Left cardiac atrium (tissue), 4 donors: ENCODE results near the gene ELOVL4. TPM values are rescaled to one million over a fixed set of nuclear protein-coding genes. Genes with fewer than 3 reads are reported as not detected.

Source experiments
- ATAC-seq, 2 donors: fragments of 200-7000 bp; cut with Tn5 transposase; one replicate each; pipeline ENCODE4 v1.9.1; 2020; ENCODE audit warnings: mild to moderate bottlenecking in 2 of 2, moderate library complexity in 2 of 2
- DNase-seq: peaks from one replicate; pipeline ENCODE4 v3.0.0-alpha.2; 2020
- intact Hi-C, 2 donors: fragments of 100-400 bp; cut with DNase I; formaldehyde crosslinking; loops; one replicate each; pipeline versions ENCODE4 v1.14.1 to v1.15.1; 2022 to 2023
- total RNA-seq, 2 donors: library from RNA; stranded (reverse); fragmentation: NEBNext Ultra II Directional; extraction: Animal tissue kit (Norgen Biotek cat#: 25700); gene quantifications; one replicate each; pipeline ENCODE4 v1.2.1, GENCODE V29; 2021
- donor health status: DM: no; HTN: yes; CAD: no.
- donor health status: DM: no; HTN: yes; CAD: no; lungs with severe emphysema.
- donor health status: DM: yes; HTN: yes; CAD: no.
- donor health status: Dilated cardiomyopathy.

Gene ELOVL4
- total RNA-seq, 2 donors from 2014 or later, result 0.47 to 0.58 TPM

GRCh38 chr6:79927758-79928157 is 19.6 kb downstream of the ELOVL4 start:
- ATAC-seq (no peak), DNase-seq (no peak)
- intact Hi-C loops, result no loop called here

- DNase-seq, result no peak
- ATAC-seq, result no peak
- intact Hi-C loops, result no loop called here
Observed at GRCh38 chr6:79923270-79923669, 24.1 kb downstream of the ELOVL4 start.

GRCh38 chr6:79922018-79922417 is 25.3 kb downstream of the ELOVL4 start:
- ATAC-seq (no peak), DNase-seq (no peak)
- intact Hi-C loops, result no loop called here

DNA sequence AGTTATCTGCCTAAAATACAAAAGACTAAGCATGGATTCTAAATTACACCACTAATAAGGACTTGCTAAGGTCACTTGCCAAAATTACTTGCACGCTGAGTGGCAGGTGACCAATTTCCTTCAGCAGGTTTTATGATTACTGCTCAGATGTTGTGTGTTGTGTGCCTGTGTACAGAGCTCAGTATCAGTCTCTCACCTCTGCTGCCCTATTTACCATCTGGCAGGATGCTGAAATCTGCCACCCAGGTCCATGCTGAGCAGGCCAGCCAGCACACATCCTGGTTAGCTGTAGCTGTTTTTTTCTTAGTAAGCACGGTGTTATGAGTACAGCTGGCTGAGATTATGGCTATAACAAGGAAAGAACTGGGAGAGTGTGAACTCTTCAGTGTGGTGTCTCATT is 34.0 kb downstream of the ELOVL4 start:
- ATAC-seq (peak in 1 of 2 donors; percentile 27), DNase-seq (no peak)
- intact Hi-C loops, result no loop called here

- DNase-seq, result no peak
- intact Hi-C loops, result no loop called here
- ATAC-seq, result no peak
Observed at GRCh38 chr6:79911992-79912391, 35.4 kb downstream of the ELOVL4 start.

- DNase-seq (no peak), ATAC-seq (no peak)
- intact Hi-C loops, result no loop called here
Observed at GRCh38 chr6:79909517-79909916, 37.8 kb downstream of the ELOVL4 start.

DNA sequence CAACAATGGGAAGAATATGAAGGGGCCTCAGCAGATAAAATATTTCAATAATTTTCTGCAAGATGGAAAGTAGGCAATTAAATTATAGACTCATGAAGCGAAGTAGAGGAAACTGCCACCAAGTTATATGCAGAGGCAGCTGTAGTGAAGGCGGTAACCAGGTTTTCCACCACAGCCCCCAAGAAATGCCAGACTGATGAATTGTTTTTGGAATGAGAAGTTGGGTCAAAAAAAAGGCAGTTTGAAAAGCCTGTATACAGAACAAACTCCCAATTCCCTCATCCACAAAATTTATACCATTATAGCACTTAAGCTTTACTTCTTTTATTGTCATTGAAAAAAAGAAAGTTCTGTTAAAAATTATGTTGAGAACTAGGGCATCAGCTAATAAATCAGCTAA is 45.3 kb downstream of the ELOVL4 start:
- ATAC-seq (no peak), DNase-seq (no peak)
- intact Hi-C loops, result no loop called here

DNA sequence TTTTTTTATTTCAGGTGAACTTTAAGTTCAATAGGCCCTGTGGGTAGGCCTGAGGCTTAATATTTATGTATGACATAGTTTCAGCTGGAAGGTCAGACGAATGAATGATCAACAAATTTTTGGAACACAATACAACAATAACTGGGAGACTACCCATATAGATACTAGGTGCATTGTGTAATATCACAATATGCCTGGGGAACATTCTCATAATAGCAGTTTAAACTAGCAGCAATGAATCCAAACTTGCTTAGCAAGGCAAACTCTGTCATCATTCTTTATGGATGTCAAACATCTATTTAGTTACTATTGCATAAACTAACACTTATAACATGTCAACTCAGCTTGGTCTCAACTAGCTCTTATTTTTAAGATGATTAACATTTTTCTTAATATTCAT is 49.3 kb downstream of the ELOVL4 start:
- no peak for ATAC-seq

GRCh38 chr6:79896075-79896449 is 51.3 kb downstream of the ELOVL4 start:
- ATAC-seq (no peak), DNase-seq (no peak)
- intact Hi-C loops, result no loop called here

More for the DNA sequence above, 49.3 kb downstream of the ELOVL4 start:
- intact Hi-C loops, result no loop called here
- no peak for DNase-seq

DNA sequence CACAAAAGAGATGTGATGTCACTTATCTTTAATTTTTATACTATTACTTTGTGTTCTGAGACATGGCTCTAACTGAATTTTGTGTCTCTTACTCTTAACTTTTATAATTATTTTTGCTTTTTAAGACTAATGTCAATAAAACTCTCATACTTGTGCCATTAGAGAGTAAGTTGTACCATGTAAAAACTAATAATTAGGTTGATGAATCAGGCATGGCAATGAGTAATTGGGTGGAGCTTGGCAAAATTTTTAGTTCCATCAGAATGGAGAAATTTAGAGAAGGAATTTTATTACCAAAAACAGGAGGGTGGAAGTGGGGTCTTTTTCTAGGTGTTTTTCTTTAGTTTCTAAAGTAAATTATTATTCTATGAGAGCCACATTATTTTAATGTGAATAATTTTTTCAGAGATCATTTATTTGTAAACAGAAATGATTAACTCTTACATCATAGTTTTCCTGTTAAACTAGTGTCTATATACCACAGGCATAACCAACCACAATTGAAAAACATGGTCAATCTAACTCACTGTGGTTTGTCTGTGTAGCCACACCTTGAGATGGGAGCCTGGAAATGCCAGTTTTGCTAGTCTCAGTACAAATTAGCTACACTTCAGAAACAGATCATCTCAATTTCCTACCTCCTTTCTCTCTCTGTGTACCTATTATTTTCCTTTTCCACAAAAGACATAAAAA is 51.8 kb downstream of the ELOVL4 start:
- ATAC-seq, result no peak
- no peak for DNase-seq
- intact Hi-C loops, result no loop called here

- ATAC-seq, result no peak
- DNase-seq, result no peak
- intact Hi-C loops, result no loop called here
Observed at GRCh38 chr6:79894939-79895338, 52.4 kb downstream of the ELOVL4 start.

DNA sequence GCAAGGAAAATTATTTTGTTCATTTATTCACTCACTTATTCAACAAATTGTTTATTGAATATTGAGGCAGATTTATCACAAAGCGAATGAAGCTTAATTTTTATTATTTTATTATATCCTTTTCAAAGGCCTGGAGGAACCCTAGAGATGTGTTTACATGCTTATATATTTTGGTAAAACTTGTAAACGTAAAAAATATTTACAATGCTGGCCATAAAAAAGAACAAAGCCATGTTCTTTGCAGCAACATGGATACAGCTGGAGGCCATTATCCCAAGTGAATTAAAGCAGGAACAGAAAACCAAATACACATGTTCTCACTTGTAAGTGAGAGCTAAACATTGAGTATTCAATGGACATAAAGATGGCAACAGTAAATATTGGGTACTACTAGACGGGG is 58.8 kb downstream of the ELOVL4 start:
- intact Hi-C loops, result no loop called here
- ATAC-seq (no peak), DNase-seq (no peak)

DNA sequence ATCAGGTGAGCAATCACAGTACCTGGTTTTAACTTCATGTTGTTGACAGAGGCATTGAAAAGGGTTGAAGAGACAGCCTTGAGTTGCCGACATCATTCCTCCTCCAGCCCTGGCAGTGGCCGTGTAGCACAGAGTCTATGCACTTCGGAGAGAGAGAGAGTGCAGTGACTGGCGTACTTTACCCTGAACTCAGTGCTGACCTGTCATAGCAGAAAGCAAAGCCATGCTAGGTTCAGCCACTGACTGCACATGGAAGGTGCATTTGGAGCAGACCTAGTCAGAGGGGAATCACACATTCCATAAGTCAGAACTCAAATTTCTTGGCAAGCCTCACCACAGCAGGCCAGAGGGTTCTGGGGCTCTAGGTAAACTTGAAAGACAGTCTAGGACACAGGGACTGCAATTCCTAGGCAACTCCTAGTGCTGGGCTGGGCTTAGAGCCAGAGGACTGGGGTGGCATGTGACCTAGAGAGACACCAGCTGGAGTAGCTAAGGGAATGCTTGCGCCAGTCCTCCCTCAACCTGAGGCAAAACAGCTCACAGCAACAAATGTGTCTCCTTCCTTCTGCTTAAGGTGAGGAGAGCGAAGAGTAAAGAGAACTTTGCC is 69.1 kb downstream of the ELOVL4 start:
- DNase-seq (peak; percentile 56), ATAC-seq (peak; percentile 63 to 79)
- intact Hi-C loops, result no loop called here

DNA sequence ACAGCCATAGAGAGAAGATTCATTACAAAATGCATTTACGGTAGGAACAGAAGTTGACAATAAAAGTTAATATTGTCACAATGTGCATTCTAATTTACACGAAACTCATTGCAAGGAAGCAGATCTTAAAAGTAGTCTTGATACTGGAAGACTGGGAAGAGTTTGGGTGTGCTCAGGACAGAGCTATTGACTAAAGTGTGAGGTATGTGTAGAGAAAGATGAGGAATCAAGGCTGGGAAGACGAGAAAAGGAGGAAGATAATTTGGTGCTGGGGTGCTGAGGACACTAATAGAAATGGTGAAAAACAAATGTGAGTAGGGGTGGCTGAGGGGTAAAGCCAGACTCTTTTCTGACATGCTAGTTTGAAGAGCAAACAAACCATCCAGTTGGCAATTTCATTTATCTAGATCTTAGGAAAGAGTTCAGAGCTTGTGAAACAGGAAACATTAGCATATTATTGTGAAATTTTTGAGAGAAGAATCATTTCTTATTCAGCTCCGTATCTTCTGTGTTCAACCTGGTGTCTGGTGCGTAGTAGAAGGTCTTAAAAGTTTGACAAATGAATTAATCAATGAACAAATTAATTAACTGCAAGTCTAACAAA is 72.7 kb downstream of the ELOVL4 start:
- intact Hi-C loops, result no loop called here
- ATAC-seq (no peak), DNase-seq (no peak)

DNA sequence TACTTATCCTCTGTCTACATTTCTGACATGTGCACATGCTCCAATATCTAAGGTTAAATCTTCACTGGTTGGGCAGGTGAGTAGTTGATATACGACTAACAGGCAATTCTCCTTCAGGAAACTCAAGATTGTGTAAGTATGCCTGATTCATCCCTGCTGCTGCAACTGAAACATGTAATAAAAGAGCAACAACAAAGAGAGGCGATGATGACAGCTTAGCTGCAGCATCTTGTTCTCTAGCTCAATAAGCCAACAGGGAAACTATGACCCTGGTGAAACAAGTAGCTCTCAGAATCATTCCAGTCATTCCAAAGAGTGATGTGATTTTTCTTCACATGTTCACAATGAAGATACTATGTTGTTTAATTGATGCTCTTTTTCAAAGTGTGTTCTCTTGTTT is 74.4 kb downstream of the ELOVL4 start:
- DNase-seq (no peak), ATAC-seq (no peak)
- intact Hi-C loops, result no loop called here

DNA sequence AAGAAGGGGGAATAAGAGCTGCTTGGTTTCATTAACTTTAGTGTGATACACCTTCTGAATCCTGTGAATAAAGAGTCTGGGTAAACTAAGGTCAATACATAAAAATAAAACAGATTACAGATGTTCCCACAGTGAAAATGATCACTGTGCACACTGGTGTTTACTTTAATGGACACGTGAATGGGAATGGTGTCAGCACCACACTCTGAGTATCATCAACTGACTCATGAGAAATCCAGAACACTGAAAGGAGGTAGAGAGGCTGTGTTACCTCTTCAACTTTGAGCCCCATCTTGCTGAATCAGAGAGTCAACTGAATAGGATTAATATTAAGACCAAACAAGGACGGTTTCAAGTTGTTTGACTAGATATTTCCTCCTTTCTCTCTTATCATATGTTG is 75.0 kb downstream of the ELOVL4 start:
- ATAC-seq (no peak), DNase-seq (no peak)
- intact Hi-C loops, result no loop called here

GRCh38 chr6:79869600-79870084 is 77.7 kb downstream of the ELOVL4 start:
- DNase-seq (peak; percentile 79), ATAC-seq (peak; percentile 98 to 99)
- intact Hi-C loops, result no loop called here

GRCh38 chr6:79869184-79869583 is 78.2 kb downstream of the ELOVL4 start:
- ATAC-seq, result no peak
- intact Hi-C loops, result no loop called here

GRCh38 chr6:79868098-79868722 is 79.1 kb downstream of the ELOVL4 start:
- no peak for DNase-seq
- intact Hi-C loops, result no loop called here
- ATAC-seq, result peak in 1 of 2 donors; percentile 48

More at GRCh38 chr6:79869184-79869583, 78.2 kb downstream of the ELOVL4 start:
- DNase-seq, result no peak
